HG03103 (cell line): ENCODE results near the gene GRIK1.

Experiments used
- ATAC-seq: cut with Tn5 transposase; IDR thresholded peaks from one replicate; pipeline ENCODE4 v1.9.1; 2021; ENCODE audit warnings: low read depth; ENCODE audit not compliant: unreplicated experiment

Gene GRIK1

GRCh38 chr21:29654203-29654602 lies 285.6 kb downstream of the GRIK1 start:
- ATAC-seq = no peak

GRCh38 chr21:29650523-29651022 lies 289.2 kb downstream of the GRIK1 start:
- no peak for ATAC-seq

GRCh38 chr21:29649406-29649814 lies 290.4 kb downstream of the GRIK1 start:
- no peak for ATAC-seq

DNA sequence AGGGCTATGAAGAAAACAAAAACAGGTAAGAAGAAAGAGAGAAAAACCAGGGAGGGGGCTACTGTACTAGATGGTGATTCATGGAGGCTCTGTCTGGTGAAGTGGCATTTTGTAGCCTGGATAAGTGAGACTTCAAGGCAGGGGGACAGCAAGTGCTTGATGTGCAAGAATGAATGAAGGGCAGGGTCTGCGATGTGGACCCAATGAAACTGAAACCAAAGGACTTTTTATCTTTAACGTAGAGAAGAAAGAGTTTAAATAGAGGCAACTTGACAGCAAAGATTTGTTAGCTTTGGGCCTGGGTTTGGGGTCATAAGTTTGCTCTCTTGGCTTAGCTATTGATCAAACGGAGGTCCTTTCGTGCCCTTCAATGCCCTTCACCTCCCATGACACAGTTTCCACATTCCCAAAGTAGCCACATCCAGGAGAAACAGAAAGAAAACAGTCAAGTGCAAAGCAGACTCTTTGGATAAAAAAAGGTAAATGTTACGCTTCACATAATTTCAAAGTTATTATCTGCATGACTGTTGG lies 291.0 kb downstream of the GRIK1 start:
- ATAC-seq = no peak

DNA sequence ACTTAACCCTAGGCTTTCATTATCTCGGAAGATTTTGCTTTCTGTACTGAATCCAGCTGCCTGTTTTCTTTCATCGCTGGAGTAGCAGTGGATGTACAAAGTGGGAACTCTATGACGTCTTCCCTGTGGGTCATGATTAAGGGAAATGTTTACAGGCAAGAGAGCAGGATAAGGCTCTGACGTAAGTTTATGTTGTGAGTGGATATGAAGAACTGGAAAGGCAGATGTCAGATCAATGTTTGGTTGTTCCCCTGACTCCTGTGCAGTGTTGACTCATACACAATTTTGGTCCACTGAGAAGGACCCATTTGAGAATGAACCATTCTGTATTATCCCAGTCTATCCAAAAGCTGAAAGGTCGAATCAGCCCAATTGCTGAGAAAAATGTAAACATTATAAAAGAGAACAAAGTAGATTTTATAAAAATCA lies 292.4 kb downstream of the GRIK1 start:
- ATAC-seq = no peak

DNA sequence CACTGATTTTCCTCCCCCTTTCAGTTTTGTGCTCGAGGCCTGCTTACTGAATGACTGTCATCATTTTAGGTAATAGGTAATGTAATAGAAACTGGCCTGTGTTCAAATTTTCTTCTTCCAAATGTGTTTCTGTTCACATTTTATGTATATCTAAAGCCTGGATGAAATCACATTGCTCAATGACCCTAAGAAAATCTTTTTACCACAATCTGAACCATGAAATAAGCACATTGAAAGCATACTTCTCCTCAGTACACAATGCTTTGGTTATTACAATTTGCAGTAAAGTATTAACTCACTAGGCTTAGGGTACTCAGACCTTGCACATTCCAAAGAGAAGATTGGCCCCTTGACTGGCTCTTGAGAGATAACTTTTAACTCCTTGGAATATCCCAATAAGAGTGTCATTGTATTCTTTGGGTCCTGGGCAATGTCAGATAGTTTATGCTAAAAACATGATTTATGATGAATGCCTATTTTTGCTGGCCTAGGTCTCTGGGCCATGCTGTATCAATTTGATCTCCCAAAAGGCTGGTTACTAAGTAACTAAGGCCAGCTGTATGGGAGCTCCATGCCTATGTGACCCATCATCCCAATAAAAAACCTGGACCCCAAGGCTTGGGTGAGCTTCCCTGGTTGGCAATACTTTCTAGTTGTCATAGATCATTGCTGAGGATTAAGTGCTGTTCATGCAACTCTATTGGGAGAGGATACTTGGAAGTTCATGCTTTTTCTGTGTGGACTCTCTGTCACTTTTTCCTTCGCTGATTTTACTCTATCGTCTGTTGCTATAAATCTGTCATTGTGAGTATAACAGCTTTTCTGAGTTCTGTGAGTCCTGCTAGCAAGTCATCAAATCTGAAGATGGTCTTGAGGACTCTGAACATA lies 293.9 kb downstream of the GRIK1 start:
- no peak for ATAC-seq

GRCh38 chr21:29643289-29643688 lies 296.5 kb downstream of the GRIK1 start:
- ATAC-seq = no peak

DNA sequence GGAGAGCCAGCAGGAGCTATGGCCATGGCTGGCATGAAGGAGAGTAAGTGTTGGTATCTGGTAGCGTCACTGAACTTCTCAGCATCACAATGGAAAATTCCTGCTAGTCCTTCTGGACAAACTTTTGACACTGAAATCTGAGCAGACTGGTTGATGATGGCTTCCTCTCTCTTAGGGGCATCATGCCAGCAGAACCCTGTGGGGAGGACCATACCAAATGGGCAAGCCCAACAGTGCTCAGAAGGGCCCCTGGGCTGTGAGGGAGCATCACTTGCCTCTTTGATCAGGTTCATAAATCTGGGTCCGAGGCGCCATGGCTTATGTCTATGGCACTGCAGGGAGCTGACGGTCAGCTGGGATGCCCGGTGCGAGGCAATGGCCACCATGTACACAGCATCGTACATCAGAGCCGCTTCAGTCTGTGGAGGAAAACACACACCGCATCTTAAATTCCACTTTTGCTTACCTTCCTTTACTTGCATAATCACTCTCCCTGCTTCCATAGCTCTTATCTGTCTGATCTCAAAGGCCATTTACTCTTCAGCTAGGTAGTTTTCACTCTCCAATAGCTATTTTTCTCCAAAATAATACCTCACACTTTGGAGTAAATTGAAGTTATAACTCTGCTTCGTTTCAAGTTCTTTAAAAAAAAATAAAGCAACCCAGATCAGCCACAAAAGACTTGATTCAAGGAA lies 297.1 kb downstream of the GRIK1 start:
- no peak for ATAC-seq

DNA sequence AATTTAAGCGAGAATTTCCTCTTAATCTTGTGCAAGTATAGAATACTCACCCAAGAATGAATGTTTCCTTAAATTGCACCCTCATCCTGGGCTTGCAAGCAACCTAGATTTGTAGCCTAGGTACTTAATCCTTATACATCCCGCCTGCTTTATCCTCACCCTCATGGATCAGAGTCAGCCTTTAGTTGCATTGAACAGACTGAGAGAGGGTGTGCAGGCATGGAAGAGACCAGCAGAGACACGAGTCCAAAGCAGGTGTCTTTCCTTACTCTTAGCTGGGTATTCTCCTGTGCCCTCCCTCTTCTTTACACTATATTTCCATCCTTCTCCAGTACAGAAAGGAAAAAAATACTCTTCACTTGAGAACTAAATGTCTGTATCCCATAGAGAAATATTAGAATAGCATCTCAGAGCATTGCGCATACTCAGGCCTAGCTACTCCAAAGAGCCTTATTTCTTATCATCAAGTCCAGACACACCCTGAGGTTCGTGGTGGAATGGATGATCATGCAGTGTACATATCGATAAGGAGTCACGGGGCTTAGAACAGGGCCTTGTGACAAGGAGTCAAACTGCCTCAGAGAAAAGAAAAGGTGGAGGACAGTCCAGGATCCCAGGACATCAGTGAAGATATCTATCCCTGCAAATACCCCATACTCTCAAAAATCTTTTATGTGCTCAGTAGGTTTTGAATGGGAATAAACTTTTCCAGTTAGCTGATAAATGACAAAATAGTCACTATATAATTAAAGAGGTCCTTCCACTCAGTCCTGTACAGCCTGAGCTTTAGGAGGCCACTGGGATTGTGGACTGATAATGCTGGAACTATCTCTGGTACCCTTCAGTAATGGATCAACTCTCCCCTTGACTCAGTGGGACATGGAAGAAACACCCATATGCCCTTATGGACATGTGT lies 297.9 kb downstream of the GRIK1 start:
- no peak for ATAC-seq

DNA sequence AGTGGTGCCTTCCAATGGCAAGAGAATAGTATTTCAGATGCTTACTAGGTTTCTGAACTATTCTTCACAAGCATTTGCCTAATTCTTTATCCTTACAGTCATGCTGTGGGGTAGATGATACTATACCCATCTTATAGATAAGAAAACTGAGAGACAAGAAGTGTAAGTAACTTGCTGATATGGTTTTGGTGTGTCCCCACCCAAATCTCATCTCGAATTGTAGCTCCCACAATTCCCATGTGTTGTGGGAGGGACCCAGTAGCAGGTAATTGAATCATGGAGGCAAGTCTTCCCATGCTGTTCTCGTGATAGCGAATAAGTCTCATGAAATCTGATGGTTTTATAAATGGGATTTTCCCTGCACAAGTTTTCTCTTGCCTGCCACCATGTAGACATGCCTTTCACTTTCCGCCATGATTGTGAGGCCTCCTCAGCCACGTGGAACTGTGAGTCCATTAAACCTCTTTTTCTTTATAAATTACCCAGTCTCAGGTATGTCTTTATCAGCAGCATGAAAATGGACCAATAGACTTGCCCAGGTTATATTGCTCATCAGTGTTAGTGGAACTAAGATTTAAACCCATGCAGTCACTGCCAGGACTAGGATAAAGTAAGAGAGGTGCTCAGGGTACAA lies 298.7 kb downstream of the GRIK1 start:
- no peak for ATAC-seq

DNA sequence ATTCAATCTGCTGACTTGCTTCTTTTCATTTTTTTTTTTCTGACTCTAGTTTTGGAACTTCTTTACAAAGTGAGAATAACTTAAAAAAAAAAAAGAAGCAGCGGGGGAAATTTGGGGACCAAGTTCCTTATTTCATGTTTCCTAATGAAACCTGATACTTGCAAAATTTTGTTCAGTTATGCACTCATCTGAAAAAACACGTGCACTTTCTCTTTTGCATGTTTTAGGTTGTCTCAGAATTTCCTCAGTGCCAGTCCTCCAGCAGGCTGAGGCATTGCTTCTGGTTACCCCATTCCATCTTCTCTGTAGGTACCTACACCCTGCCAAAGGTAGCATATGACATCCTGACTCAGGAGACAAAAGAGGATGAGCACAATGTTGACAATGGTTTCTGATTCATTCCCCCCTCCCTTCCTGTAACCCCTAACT lies 299.7 kb downstream of the GRIK1 start:
- ATAC-seq = peak; percentile 56

DNA sequence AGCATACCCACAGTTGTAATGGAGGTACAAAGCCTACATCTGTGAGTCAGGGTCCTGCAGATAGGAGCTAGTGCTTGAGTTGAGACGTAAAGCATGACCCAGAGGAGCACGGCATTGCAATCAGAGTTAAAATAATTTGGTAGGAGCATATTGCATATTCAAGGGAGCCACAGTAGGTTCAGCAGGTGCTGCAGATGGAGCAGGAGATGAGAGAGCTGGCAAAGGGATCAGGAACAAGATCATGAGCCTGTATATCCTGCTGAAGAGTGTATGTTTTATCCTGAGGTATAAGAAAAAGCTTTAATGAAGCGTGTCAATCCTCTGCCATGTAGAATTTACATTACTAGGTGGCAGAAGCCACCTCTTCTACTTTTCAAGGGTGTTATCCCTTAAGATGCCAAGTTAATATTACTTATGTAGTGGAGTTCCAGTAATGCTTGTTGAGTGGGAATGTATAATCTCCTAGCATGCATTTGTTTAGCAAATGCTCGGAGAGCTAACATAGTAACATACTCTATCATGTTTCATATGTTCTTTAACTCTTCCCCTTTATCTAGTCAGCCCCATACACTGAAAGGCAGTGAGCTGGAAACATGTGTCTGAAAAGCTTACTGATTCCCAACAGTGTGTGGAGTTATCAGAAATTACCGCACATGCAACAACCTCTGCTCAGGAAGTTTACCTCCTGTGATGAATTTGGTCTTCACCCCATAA lies 300.3 kb downstream of the GRIK1 start:
- peak; percentile 36 for ATAC-seq

DNA sequence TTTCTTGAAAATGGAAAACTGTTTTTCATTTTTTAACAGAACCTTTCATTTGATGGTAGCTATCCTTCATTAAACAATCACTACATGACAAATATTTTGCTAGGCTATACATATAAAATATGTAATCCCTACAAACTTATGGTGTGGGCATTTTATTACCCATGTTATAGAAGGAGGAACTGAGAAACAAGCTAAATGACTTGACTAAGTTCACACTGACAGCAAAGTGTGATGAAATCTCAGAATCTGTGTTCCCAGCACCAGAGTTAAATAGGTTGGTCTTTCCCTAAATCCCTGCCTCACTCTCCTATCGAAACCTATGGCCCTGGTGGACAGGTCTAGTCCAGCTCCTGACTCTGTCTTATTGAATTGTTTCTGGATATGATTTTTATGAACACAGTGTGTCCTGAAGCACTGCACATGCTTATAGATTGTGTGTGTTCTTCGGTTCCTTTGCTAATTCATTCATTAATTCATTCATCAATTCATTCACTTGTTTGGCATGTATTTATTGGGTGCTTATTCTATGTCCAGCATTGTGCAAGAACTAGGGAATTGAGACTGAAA lies 301.0 kb downstream of the GRIK1 start:
- ATAC-seq = peak; percentile 49

DNA sequence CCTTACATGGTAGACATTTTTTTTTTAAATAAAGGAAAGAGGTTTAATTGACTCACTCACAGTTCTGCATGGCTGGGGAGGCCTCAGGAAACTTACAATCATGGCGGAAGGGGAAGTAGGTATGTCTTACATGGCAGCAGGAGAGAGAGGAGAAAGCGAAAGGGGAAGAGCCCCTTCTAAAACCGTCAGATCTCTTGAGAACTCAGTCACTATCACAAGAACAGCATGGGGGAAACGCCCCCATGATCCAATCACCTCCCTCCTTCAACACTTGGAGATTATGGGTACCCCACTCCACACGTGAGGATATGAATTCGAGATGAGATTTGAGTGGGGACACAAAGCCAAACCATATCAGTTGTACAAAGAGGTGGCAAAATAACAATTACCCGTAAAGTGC lies 301.7 kb downstream of the GRIK1 start:
- no peak for ATAC-seq

GRCh38 chr21:29637553-29637952 lies 302.2 kb downstream of the GRIK1 start:
- ATAC-seq = no peak

- ATAC-seq = no peak
These were observed 302.7 kb downstream of the GRIK1 start for GRCh38 chr21:29637134-29637533.

GRCh38 chr21:29634418-29634817 lies 305.4 kb downstream of the GRIK1 start:
- ATAC-seq = no peak

GRCh38 chr21:29633756-29634155 lies 306.0 kb downstream of the GRIK1 start:
- no peak for ATAC-seq

DNA sequence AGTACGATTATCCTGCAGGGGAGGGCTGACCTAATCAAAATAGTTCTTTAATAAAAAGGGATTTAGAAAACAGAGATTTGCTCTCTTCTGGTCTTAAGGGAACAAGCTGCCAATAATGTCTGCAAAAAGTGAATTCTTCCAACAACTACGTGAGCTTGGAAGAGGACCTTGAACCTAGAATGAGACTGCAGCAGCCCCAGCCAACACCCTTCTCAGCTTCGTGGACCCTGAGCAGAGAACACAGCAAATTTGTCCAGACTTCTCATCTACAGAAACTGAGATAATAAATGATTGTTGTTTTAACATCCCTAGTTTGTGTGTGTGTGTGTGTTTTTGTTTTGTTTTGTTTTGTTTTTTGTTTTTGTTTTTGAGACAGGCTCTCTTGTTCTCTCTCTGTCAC lies 309.4 kb downstream of the GRIK1 start:
- no peak for ATAC-seq
